ENCODE data around the gene NPIPB2. TPM values are rescaled to one million over a fixed set of nuclear protein-coding genes. Genes with fewer than 3 reads are reported as not detected.

NPIPB2 gene
- total and polyA plus RNA-seq, 2 donors (not counting 1 experiment from before 2014, with no cell fraction given), result 5.4 to 38.1 TPM

DNA sequence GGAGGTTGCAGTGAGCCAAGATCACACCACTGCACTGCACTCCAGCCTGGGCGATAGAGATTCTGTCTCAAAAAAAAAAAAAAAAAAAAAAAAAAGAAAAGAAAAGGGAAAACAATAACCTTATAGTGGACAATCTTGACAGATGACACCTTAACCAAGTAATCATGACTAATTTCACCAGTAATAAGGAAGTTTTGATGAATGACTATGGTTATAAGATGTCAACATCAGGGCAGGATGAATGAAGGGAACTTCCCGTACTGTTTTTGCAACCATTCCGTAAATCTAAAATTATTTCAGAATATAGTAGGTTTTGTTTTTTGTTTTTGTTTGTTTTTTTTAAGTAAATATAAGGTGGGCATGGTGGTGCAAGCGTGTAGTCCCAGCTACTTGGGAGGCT is 49.1 kb downstream of the NPIPB2 start:
- Histone ChIP-seq H3K4me2 (replicated peaks; ENCODE audit: low read depth, low read length, poor library complexity, severe bottlenecking) (no peak overlapping the region), H3K4me1 (ENCODE audit: control insufficient read depth in 2 of 2, insufficient read depth in 2 of 2, low read length in 2 of 2) (no peaks in the 10 kb centered on the region), H3K4me3 (ENCODE audit: control extremely low read depth in 1 of 5, extremely low read depth in 1 of 5, insufficient read depth in 1 of 5, low read depth in 2 of 5, low read length in 4 of 5) (no peak overlapping the region), H3K9ac (ENCODE audit: low read length) (no peak overlapping the region), H3K27me3 (replicated peaks in 1 of 4; ENCODE audit: control extremely low read depth in 1 of 4, control insufficient read depth in 3 of 4, insufficient read depth in 4 of 4, low read length in 3 of 4) (no peaks in the 10 kb centered on the region), H3K9me3 (ENCODE audit: control extremely low read depth in 1 of 3, control insufficient read depth in 2 of 3, insufficient read depth in 1 of 3, low read length in 2 of 3) (no peaks in the 10 kb centered on the region), H3K36me3 (replicated peaks in 1 of 2; ENCODE audit: control extremely low read depth in 1 of 2, control insufficient read depth in 1 of 2, extremely low read depth in 1 of 2, insufficient read depth in 2 of 2, low read length in 1 of 2) (peaks cover 4 to 44% of the 10 kb centered on the region in 2 experiments), H4K20me1 (ENCODE audit: control insufficient read depth, insufficient read depth, low read length, poor library complexity, severe bottlenecking) (no peaks in the 10 kb centered on the region), H2AFZ (ENCODE audit: insufficient read depth, low read depth, low read length, poor library complexity, severe bottlenecking) (no peak overlapping the region), H3K79me2 (ENCODE audit: control insufficient read depth, insufficient read depth, low read length) (peaks cover 14% of the 10 kb centered on the region), H3K27ac (ENCODE audit: low read length in 2 of 2) (no peak overlapping the region)
- CTCF ChIA-PET, result no interaction called here
- intact Hi-C loops (cut with micrococcal nuclease), result no loop called here
- peaks cover under 1% of the 10 kb centered on the region for H3K4me1 Mint-ChIP-seq
- ATAC-seq (ENCODE audit: low read depth) (no peak), DNase-seq (no peak)
- no peaks in the 10 kb centered on the region for H3K9me3 Mint-ChIP-seq (ENCODE audit: insufficient read depth)
- POLR2A ChIA-PET, result no interaction called here
- H3K4me3 Mint-ChIP-seq, result no peak overlapping the region
- no peaks in the 10 kb centered on the region for H3K27me3 Mint-ChIP-seq
- H3K27ac Mint-ChIP-seq, result no peak overlapping the region
- no peak for TF ChIP-seq EZH2 (IDR thresholded peaks at IDR 0.05; ENCODE audit: borderline replicate concordance, insufficient read depth, low read depth, low read length, poor library complexity, severe bottlenecking)
- TF ChIP-seq, protein P1, sequence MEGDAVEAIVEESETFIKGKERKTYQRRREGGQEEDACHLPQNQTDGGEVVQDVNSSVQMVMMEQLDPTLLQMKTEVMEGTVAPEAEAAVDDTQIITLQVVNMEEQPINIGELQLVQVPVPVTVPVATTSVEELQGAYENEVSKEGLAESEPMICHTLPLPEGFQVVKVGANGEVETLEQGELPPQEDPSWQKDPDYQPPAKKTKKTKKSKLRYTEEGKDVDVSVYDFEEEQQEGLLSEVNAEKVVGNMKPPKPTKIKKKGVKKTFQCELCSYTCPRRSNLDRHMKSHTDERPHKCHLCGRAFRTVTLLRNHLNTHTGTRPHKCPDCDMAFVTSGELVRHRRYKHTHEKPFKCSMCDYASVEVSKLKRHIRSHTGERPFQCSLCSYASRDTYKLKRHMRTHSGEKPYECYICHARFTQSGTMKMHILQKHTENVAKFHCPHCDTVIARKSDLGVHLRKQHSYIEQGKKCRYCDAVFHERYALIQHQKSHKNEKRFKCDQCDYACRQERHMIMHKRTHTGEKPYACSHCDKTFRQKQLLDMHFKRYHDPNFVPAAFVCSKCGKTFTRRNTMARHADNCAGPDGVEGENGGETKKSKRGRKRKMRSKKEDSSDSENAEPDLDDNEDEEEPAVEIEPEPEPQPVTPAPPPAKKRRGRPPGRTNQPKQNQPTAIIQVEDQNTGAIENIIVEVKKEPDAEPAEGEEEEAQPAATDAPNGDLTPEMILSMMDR (IDR thresholded peaks at IDR 0.05), result no peak
- no CpG with 5 or more reads among the region's 4 CpGs for WGBS (ENCODE audit: insufficient coverage)

- H3K4me3 ChIP-seq (ENCODE audit: control extremely low read depth in 1 of 5, extremely low read depth in 1 of 5, insufficient read depth in 1 of 5, low read depth in 2 of 5, low read length in 4 of 5), result no peak overlapping the region
Observed at GRCh38 chr16:11890231-11890965, 51.4 kb downstream of the NPIPB2 start.

More at GRCh38 chr16:11890231-11890965, 51.4 kb downstream of the NPIPB2 start:
- peaks cover 12% of the 10 kb centered on the region for H3K79me2 ChIP-seq (ENCODE audit: control insufficient read depth, insufficient read depth, low read length)
- peaks cover 2 to 51% of the 10 kb centered on the region in 2 experiments for H3K36me3 ChIP-seq (replicated peaks in 1 of 2; ENCODE audit: control extremely low read depth in 1 of 2, control insufficient read depth in 1 of 2, extremely low read depth in 1 of 2, insufficient read depth in 2 of 2, low read length in 1 of 2)
- no peak overlapping the region for H3K4me2 ChIP-seq (replicated peaks; ENCODE audit: low read depth, low read length, poor library complexity, severe bottlenecking)
- no peak for TF ChIP-seq EZH2 (IDR thresholded peaks at IDR 0.05; ENCODE audit: borderline replicate concordance, insufficient read depth, low read depth, low read length, poor library complexity, severe bottlenecking)
- TF ChIP-seq, protein P1 (IDR thresholded peaks at IDR 0.05), result no peak
- no peaks in the 10 kb centered on the region for H4K20me1 ChIP-seq (ENCODE audit: control insufficient read depth, insufficient read depth, low read length, poor library complexity, severe bottlenecking)
- no peak overlapping the region for H3K9ac ChIP-seq (ENCODE audit: low read length)
- Mint-ChIP-seq H3K4me3 (no peak overlapping the region), H3K27me3 (no peaks in the 10 kb centered on the region), H3K9me3 (ENCODE audit: insufficient read depth) (no peaks in the 10 kb centered on the region), H3K27ac (no peak overlapping the region), H3K4me1 (no peaks in the 10 kb centered on the region)
- no peak overlapping the region for H2AFZ ChIP-seq (ENCODE audit: insufficient read depth, low read depth, low read length, poor library complexity, severe bottlenecking)
- intact Hi-C loops (cut with micrococcal nuclease), result no loop called here
- no peaks in the 10 kb centered on the region for H3K27me3 ChIP-seq (replicated peaks in 1 of 4; ENCODE audit: control extremely low read depth in 1 of 4, control insufficient read depth in 3 of 4, insufficient read depth in 4 of 4, low read length in 3 of 4)
- CTCF ChIA-PET, result no interaction called here
- POLR2A ChIA-PET, result no interaction called here
- H3K9me3 ChIP-seq (ENCODE audit: control extremely low read depth in 1 of 3, control insufficient read depth in 2 of 3, insufficient read depth in 1 of 3, low read length in 2 of 3), result no peaks in the 10 kb centered on the region
- 80% methylated on average over 1 of the region's 5 CpGs for WGBS (ENCODE audit: insufficient coverage)
- DNase-seq (no peak), ATAC-seq (ENCODE audit: low read depth) (no peak)
- H3K27ac ChIP-seq (ENCODE audit: low read length in 2 of 2), result no peak overlapping the region
- H3K4me1 ChIP-seq (ENCODE audit: control insufficient read depth in 2 of 2, insufficient read depth in 2 of 2, low read length in 2 of 2), result no peaks in the 10 kb centered on the region
